ENCODE measurements around the gene DUSP19. TPM values are rescaled to one million over a fixed set of nuclear protein-coding genes. Genes with fewer than 3 reads are reported as not detected.

The DUSP19 gene
- total and polyA plus RNA-seq, 4 donors, result 0.27 to 2.2 (median 0.68) TPM

GRCh38 chr2:183148955-183149354 is 70.4 kb downstream of the DUSP19 start:
- H3K36me3 ChIP-seq (ENCODE audit: control insufficient read depth in 4 of 4, insufficient read depth in 3 of 4, low read depth in 1 of 4, low read length in 3 of 4), result peaks cover under 1 to 10% (median 2%) of the 10 kb centered on the region in 4 donors
- no peak overlapping the region for H3K9ac ChIP-seq (ENCODE audit: low read depth in 1 of 2, low read length in 2 of 2)
- no peak overlapping the region for H3K4me3 ChIP-seq (ENCODE audit: low read depth in 1 of 3, low read length in 3 of 3)
- H3K9me3 ChIP-seq (ENCODE audit: control insufficient read depth in 4 of 4, low read length in 3 of 4), result peaks cover 0 to 2% (median under 1%) of the 10 kb centered on the region in 4 donors
- no peaks in the 10 kb centered on the region for H3K4me1 ChIP-seq (ENCODE audit: control insufficient read depth in 4 of 4, insufficient read depth in 4 of 4, low read length in 3 of 4)
- no peaks in the 10 kb centered on the region for H3K27me3 ChIP-seq (ENCODE audit: control insufficient read depth in 4 of 4, insufficient read depth in 4 of 4, low read length in 3 of 4)
- TF ChIP-seq HNF4A (conservative IDR thresholded peaks at IDR 0.05) (no peak), ATF3 (IDR thresholded peaks at IDR 0.05) (no peak), SP1 (IDR thresholded peaks at IDR 0.05) (no peak), EGR1 (IDR thresholded peaks at IDR 0.05; ENCODE audit: low read depth in 2 of 2) (no peak)
- TF ChIP-seq, protein P1, sequence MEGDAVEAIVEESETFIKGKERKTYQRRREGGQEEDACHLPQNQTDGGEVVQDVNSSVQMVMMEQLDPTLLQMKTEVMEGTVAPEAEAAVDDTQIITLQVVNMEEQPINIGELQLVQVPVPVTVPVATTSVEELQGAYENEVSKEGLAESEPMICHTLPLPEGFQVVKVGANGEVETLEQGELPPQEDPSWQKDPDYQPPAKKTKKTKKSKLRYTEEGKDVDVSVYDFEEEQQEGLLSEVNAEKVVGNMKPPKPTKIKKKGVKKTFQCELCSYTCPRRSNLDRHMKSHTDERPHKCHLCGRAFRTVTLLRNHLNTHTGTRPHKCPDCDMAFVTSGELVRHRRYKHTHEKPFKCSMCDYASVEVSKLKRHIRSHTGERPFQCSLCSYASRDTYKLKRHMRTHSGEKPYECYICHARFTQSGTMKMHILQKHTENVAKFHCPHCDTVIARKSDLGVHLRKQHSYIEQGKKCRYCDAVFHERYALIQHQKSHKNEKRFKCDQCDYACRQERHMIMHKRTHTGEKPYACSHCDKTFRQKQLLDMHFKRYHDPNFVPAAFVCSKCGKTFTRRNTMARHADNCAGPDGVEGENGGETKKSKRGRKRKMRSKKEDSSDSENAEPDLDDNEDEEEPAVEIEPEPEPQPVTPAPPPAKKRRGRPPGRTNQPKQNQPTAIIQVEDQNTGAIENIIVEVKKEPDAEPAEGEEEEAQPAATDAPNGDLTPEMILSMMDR (IDR thresholded peaks at IDR 0.05; ENCODE audit: low read depth, low read length, missing input control), result no peak
- no peak for DNase-seq (ENCODE audit: low spot score)
- no peak overlapping the region for H3K27ac ChIP-seq (ENCODE audit: low read depth in 1 of 2, low read length in 2 of 2)
- 100% methylated on average over 1 of the region's 1 CpG for WGBS

GRCh38 chr2:183149489-183149888 is 70.9 kb downstream of the DUSP19 start:
- TF ChIP-seq NR2F2 (IDR thresholded peaks at IDR 0.05), result no peak
- TF ChIP-seq, protein P2, sequence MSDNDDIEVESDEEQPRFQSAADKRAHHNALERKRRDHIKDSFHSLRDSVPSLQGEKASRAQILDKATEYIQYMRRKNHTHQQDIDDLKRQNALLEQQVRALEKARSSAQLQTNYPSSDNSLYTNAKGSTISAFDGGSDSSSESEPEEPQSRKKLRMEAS (IDR thresholded peaks at IDR 0.05), result no peak
- no peak for TF ChIP-seq EGR1 (IDR thresholded peaks at IDR 0.05; ENCODE audit: low read depth in 2 of 2)
- TF ChIP-seq SP1 (IDR thresholded peaks at IDR 0.05), result no peak
- no peak for TF ChIP-seq FOXA1 (IDR thresholded peaks at IDR 0.05)
- no peak for TF ChIP-seq HNF4A (conservative IDR thresholded peaks at IDR 0.05)
- no peak for TF ChIP-seq ZBTB33 (IDR thresholded peaks at IDR 0.05)
- TF ChIP-seq JUND (IDR thresholded peaks at IDR 0.05), result no peak
- no peak for TF ChIP-seq GABPA (IDR thresholded peaks at IDR 0.05 in 1 of 2, conservative IDR thresholded peaks at IDR 0.05 in 1 of 2)
- no peak for TF ChIP-seq ATF3 (IDR thresholded peaks at IDR 0.05)
- no peak for TF ChIP-seq RAD21 (IDR thresholded peaks at IDR 0.05)
- TF ChIP-seq HNF4G (IDR thresholded peaks at IDR 0.05), result no peak
- 89% methylated on average over 2 of the region's 2 CpGs for WGBS
- Histone ChIP-seq H3K4me1 (ENCODE audit: control insufficient read depth in 4 of 4, insufficient read depth in 4 of 4, low read length in 3 of 4) (no peaks in the 10 kb centered on the region), H3K27me3 (ENCODE audit: control insufficient read depth in 4 of 4, insufficient read depth in 4 of 4, low read length in 3 of 4) (no peaks in the 10 kb centered on the region), H3K27ac (ENCODE audit: low read depth in 1 of 2, low read length in 2 of 2) (no peak overlapping the region), H3K9ac (ENCODE audit: low read depth in 1 of 2, low read length in 2 of 2) (no peak overlapping the region), H3K9me3 (ENCODE audit: control insufficient read depth in 4 of 4, low read length in 3 of 4) (no peaks in the 10 kb centered on the region), H3K36me3 (ENCODE audit: control insufficient read depth in 4 of 4, insufficient read depth in 3 of 4, low read depth in 1 of 4, low read length in 3 of 4) (peaks cover 0 to 8% (median 1%) of the 10 kb centered on the region in 4 donors), H3K4me3 (ENCODE audit: low read depth in 1 of 3, low read length in 3 of 3) (no peak overlapping the region)
- no peak for DNase-seq (ENCODE audit: low spot score)

Small RNA genes lying within 50 kb of the gene (small RNA-seq; reads per million reads assigned to genes)
- gene RF00599, result not detected

Other genes starting within 250 kb of the DUSP19 start
- under 1 TPM; 0.17 to 0.47 TPM for gene FRZB, start 212.1 kb upstream of the DUSP19 start, total RNA-seq
- gene FRZB, start 212.1 kb upstream of the DUSP19 start, polyA plus RNA-seq, result 1 to 10 TPM in 1 of 2 donors, under 1 TPM in 1; 0.61 to 1.0 TPM
- gene NCKAP1, start 40.3 kb upstream of the DUSP19 start, total RNA-seq, result 10 to 100 TPM; 26.4 to 64.2 TPM
- gene NCKAP1, start 40.3 kb upstream of the DUSP19 start, polyA plus RNA-seq, result 10 to 100 TPM; 16.1 to 22.3 TPM
- gene NUP35, start 45.7 kb downstream of the DUSP19 start, total RNA-seq, result 10 to 100 TPM; 13.4 to 15.0 TPM
- gene NUP35, start 45.7 kb downstream of the DUSP19 start, polyA plus RNA-seq, result 1 to 10 TPM; 6.8 to 8.1 TPM

Measured in liver (tissue), 10 donors.